ENCODE results near the gene ACTL8.

- TF ChIP-seq CTCF (IDR thresholded peaks at IDR 0.05; ENCODE audit: low read depth, low read length, poor library complexity, severe bottlenecking) (no peak), EZH2phosphoT487 (IDR thresholded peaks at IDR 0.05; ENCODE audit: borderline replicate concordance, low read length) (no peak)
These were observed 111.0 kb downstream of the ACTL8 start for GRCh38 chr1:17865912-17866739.
